ENCODE measurements around the gene CDC42EP4.

The CDC42EP4 gene

GRCh38 chr17:73251871-73252270 lies 59.9 kb downstream of the CDC42EP4 start:
- DNase-seq (ENCODE audit: low read depth) = no peak

- no peak for DNase-seq (ENCODE audit: low read depth)
Measured at GRCh38 chr17:73250851-73251640, 60.8 kb downstream of the CDC42EP4 start.

- DNase-seq (ENCODE audit: low read depth) = no peak
Measured at GRCh38 chr17:73249700-73250099, 62.1 kb downstream of the CDC42EP4 start.

GRCh38 chr17:73248532-73248931 lies 63.3 kb downstream of the CDC42EP4 start:
- no peak for DNase-seq (ENCODE audit: low read depth)

GRCh38 chr17:73247726-73248125 lies 64.1 kb downstream of the CDC42EP4 start:
- no peak for DNase-seq (ENCODE audit: low read depth)

- DNase-seq (ENCODE audit: low read depth) = no peak
Measured at GRCh38 chr17:73240561-73240960, 71.2 kb downstream of the CDC42EP4 start.

- DNase-seq (ENCODE audit: low read depth) = no peak
Measured at GRCh38 chr17:73237714-73238113, 74.1 kb downstream of the CDC42EP4 start.

GRCh38 chr17:73234736-73235135 lies 77.1 kb downstream of the CDC42EP4 start:
- DNase-seq (ENCODE audit: low read depth) = no peak

Data from stromal cell of bone marrow (primary cell).